ENCODE results near the gene GRSF1.
"Not testable (repeated sequence)": the region's sequence is repeated elsewhere in the genome, so short reads cannot be mapped to it uniquely, and the experiment has no call there.

GRSF1 gene

DNA sequence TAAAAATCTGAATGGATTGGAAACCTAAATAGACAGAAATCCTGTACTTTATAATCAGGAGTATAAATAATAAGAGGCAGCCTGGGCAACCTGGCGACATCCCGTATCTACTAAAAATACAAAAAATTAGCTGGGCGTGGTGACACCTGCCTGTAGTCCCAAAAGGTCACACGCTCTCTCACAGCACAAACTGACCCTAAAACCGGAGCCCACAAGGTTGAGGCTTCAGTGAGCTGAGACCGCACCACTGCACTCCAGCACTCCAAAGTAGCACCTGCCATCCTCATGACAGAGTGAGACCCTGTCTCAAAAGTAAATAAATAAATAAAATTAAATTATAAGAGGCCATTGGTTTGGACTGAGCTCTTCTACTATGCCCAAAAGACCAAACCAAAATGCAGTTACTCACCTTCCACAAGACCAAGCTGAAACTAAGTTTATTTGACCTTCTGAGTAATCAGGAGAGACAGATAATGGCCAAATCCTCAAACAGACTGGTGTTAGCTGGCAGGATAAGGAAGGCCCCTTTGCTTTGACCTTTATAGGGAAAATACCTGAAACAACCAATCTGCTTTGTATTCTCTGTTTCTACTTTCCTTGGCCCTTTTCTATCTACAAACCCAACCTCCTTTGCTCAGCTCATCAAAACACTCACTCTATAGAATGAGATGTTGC lies 3.2 kb upstream of the GRSF1 start:
- TF ChIP-seq, protein P1, sequence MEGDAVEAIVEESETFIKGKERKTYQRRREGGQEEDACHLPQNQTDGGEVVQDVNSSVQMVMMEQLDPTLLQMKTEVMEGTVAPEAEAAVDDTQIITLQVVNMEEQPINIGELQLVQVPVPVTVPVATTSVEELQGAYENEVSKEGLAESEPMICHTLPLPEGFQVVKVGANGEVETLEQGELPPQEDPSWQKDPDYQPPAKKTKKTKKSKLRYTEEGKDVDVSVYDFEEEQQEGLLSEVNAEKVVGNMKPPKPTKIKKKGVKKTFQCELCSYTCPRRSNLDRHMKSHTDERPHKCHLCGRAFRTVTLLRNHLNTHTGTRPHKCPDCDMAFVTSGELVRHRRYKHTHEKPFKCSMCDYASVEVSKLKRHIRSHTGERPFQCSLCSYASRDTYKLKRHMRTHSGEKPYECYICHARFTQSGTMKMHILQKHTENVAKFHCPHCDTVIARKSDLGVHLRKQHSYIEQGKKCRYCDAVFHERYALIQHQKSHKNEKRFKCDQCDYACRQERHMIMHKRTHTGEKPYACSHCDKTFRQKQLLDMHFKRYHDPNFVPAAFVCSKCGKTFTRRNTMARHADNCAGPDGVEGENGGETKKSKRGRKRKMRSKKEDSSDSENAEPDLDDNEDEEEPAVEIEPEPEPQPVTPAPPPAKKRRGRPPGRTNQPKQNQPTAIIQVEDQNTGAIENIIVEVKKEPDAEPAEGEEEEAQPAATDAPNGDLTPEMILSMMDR (IDR thresholded peaks at IDR 0.05; ENCODE audit: insufficient read depth, missing control alignments): no peak
- DNase-seq (ENCODE audit: insufficient read length, low spot score) (no peak), FAIRE-seq (no peak)

DNA sequence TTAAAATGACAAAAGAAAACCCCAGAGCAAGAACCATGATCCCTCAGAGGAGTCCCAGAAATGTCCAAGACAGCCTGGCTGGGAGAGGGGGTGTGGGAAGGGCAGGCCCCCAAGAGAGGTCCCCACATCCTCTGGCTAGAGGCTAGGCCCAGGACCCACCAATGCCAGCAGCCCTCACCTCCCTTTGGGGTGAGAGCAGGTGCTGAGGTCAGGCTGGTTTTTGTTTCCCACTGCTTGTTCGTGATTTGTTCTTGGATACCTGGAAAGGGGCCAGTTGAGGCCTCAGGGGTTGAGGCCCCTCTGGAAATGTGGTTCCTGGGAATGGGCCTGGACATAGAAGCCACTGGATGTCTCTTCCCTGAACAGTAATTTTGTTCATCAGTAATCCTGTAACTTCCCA lies 2.3 kb upstream of the GRSF1 start:
- DNase-seq (ENCODE audit: insufficient read length, low spot score) (no peak), FAIRE-seq (no peak)
- TF ChIP-seq, protein P1 (IDR thresholded peaks at IDR 0.05; ENCODE audit: insufficient read depth, missing control alignments): no peak

DNA sequence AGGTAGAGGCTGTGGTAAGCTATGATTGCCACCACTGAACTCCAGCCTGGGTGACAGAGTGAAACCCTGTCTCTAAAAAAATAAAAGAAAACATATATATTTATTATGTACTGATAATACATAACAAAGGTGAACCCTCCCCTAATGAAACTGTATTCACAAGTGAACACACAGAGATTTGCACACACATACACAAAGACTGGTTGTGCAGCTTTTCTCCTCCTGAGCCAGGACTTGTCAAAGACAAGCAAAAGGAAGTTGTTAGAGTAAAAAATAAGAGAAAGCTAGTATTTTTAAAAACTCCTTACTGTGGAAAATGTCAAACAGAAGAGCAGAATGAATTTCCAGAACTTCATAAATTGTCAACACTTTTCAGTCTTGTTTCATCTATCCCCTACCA lies 1.5 kb upstream of the GRSF1 start:
- DNase-seq (ENCODE audit: insufficient read length, low spot score) (no peak), FAIRE-seq (no peak)
- TF ChIP-seq, protein P1 (IDR thresholded peaks at IDR 0.05; ENCODE audit: insufficient read depth, missing control alignments): no peak

DNA sequence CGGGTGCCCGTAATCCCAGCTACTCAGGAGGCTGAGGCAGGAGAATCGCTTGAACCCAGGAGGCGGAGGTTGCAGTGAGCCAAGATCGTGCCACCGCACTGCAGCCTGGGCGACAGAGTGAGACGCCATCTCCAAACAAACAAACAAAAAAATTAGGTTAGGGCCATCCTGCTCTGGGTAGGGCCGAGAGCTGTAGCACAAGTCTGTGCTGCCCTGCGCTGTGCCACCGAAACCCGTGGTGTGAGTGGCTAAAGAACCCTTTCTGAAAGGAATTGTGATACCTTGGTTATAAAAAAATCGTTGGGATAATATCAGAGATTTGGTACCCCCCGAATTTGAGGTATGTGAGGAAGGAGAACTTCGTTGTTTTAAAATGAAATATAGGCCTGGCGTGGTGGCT lies 941 bp upstream of the GRSF1 start:
- not testable (repeated sequence) for DNase-seq (ENCODE audit: insufficient read length, low spot score); FAIRE-seq

DNA sequence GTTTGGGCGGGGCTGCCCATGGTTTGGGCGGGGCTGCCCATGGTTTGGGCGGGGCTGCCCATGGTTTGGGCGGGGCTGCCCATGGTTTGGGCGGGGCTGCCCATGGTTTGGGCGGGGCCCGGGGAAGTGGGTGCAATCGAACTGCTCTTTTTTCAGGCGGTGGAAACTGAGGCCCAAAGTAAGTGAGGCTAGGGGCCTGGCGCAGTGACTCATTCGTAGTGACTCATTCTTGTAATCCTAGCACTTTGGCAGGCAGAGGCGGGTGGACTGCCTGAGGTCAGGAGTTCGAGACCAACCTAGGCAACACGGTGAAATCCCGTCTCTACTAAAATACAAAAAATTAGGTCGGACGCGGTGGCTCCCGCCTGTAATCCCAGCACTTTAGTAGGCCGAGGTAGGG lies 447 bp upstream of the GRSF1 start:
- not testable (repeated sequence) for DNase-seq (ENCODE audit: insufficient read length, low spot score); FAIRE-seq

DNA sequence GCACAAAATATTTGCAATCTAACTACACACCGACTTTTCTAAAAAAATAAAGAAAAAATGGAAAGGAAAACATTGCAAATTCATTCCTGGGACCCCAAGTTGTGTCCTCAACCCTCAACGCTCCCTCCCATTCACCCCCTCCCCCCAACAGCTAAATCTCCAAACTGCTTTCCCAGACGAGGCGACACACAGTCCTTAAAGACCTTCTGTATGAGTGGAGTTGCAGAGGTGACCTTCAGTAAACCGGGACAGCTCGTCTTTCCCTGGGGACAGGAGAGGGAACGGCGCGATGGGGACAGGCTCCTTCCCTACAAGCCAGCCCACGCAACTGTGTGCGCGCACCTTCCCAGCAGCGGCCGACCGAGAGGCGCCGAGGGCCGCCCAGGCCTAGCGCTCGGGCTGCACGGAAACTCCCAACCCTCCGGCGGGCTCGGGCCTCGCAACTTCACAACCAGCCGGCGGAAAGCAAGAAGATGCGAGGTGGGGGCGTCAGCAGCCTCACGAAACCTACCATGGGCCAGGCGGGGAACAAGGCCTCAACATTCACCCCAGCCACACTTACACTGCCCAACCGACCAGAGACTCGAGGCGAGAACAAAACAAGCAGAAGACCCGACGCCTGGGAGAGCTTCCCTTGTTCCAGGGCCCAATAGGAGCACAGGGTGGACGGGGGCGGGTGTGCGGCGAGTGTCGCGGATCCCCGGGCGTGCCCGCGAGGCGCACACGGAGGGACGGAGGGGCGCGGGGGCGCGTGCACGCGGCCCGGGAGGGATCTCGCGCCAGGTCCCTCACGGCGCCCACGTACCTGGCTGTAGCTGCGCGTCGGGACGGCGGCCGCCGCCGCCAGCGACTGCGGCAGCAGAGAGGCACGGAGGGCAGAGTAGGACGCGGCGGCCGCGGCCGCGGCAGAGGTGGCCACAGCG lies 763 bp downstream of the GRSF1 start:
- peak; percentile 22 for DNase-seq (ENCODE audit: insufficient read length, low spot score)
- TF ChIP-seq, protein P1 (IDR thresholded peaks at IDR 0.05; ENCODE audit: insufficient read depth, missing control alignments): no peak
- no peak for FAIRE-seq

DNA sequence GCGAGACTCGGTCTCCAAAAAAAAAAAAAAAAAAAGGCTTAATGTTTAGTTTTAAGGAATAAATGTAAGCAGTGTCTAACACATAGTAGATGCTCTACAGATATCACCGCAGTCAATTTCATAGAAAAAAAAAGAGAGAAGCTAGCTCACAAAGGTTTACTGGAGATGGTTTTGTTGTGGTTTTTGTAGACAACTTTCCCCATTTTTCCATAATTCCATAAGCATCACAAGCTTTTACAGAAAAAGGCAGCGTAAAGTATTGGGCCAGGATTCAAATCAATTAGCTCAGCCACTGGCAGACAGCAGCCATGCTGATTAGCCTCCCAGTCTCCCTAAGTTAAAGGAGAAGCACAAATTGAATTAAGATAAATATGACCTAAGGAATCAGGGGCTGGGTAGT lies 1.5 kb downstream of the GRSF1 start:
- TF ChIP-seq, protein P1 (IDR thresholded peaks at IDR 0.05; ENCODE audit: insufficient read depth, missing control alignments): no peak
- FAIRE-seq (no peak), DNase-seq (ENCODE audit: insufficient read length, low spot score) (no peak)

DNA sequence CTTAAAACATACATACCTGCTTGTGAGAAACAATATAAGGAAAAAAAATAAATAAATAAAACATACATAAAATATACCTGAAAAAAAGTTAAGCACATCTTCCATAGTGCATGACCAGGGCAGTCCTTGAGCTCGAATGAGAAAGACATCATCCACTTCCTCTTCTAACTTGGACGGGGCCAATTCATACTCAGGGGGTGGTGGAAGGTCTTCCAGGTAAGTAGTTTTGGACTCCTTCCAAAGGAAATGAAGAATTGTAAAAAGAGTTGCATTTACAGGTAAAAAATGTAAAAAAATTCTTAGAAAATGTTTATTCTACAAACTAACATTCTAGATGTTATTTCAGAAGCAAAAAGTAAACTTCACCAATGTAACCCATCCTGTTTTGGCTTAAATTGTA lies 3.6 kb downstream of the GRSF1 start:
- no peak for FAIRE-seq
- no peak for DNase-seq (ENCODE audit: insufficient read length, low spot score)
- TF ChIP-seq, protein P1 (IDR thresholded peaks at IDR 0.05; ENCODE audit: insufficient read depth, missing control alignments): no peak

Measured in D721Med (cell line).